HG02885 (cell line): ENCODE results near the gene MAPK10.
A peak's percentile ranks its signal among the peaks of the same experiment; 100 is the strongest.
"Not testable (repeated sequence)": the region's sequence is repeated elsewhere in the genome, so short reads cannot be mapped to it uniquely, and the experiment has no call there.

Experiments
- ATAC-seq: cut with Tn5 transposase; IDR thresholded peaks from one replicate; pipeline ENCODE4 v1.9.1; 2021; ENCODE audit warnings: mild to moderate bottlenecking; ENCODE audit not compliant: unreplicated experiment, poor library complexity

MAPK10 gene

DNA sequence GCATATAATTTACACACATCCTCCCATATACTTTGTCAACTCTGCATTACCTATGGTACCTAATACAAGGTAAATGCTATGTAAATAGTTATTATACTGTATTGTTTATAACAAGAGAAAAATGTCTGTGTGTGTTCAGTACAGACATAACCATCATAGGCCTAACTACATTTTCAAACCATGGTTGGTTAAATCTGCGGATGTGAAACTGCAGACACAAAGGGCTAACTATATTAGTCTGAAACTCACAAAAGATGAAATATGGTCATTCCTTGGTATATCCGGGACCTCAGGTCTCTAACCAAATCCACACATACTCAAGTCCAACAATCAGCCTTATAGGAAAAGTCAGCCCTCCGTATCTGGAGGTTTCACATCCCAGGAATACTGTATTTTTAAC, 13.5 kb downstream of the MAPK10 start:
- ATAC-seq: no peak

GRCh38 chr4:86344127-86344526, 15.7 kb downstream of the MAPK10 start:
- no peak for ATAC-seq

- no peak for ATAC-seq
Measured at GRCh38 chr4:86338989-86339388, 20.9 kb downstream of the MAPK10 start.

DNA sequence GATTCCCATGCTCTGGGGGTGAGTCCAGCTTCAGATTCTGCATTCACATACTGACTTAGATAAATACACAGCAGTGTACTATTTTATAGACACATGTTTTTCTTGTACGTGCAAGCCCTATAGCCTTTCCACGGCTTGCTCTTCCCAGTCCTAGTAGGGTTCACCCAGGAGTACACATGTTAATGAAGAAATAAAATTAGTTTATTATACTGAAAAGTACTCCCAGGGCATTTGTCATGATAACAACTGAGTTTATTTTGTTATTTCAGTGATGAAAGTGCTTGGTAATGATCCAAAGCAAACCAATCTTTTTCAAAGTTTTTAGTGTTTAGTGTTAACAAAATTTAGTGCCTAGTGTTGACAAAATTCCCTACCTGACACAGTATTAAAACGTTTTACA, 21.3 kb downstream of the MAPK10 start:
- ATAC-seq: no peak

- no peak for ATAC-seq
Measured at GRCh38 chr4:86334020-86334750, 25.7 kb downstream of the MAPK10 start.

GRCh38 chr4:86333236-86333635, 26.6 kb downstream of the MAPK10 start:
- ATAC-seq: no peak

DNA sequence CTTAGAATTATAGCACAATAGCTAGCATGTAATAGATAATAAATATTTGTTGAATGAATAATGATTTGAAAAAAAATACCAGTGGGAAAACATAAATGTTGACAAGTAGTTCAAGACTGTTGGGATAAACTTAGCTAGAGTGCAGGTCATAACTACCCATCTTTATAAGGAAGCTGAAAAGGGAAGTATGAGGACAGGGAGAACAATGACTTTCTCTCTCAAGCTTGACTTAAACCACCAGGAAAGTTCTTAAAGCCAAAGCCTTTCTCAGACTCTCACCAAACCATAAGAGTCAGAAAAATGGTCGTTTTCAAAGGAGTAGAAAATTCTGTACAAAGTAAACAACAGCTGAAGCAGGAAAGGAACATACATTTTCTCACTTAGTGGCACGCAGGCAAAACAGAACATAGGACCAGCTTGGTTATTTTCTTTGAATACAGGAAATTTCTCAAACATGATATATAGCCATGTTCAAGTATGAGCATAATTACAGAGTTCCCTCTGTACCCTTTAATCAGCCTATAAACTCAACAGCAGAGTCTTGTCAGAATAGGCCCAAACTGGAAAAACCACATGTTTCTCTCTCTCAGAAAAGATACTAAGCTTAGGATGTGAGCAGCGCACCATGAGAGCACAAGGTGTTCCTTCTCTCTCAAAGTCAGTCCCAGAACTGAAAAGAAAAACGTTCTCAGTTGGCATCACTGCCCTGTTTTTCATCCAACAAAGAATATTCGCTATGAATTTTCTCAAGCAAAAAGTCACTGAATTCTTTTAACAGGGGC, 28.7 kb downstream of the MAPK10 start:
- ATAC-seq: no peak

DNA sequence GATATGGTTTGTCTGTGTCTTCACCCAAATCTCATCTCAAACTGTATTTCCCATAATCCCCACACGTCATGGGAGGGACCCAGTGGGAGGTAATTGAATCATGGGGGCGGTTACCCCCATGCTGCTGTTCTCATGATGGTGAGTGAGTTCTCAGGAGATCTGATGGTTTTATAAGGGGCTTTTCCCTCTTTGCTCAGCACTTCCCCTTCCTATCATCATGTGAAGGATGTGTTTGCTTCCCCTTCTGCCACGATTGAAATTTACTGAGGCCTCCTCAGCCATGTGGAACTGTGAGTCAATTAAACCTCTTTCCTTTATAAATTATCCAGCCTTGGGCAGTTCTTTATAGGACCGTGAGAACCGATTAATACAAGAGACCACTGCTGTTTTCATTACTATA, 29.4 kb downstream of the MAPK10 start:
- not testable (repeated sequence) for ATAC-seq

DNA sequence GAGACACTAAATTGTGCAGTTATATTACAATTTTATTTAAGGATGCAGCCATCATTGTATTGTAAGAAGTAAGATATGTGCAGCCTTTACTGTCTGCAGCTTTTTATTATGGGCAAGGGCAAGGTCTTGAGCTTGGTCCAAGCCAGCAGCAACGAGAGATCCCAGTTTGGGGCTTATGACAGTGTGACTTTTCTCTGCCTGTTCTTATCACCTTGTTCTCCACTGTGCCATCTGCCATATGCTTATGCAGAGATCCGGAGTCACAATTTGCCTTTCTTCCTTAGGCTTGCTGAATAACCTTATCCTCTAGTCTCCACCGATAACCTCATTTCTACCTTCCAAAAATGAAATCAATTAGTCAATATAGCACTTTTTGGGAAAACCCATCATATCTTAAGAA, 30.4 kb downstream of the MAPK10 start:
- no peak for ATAC-seq

- no peak for ATAC-seq
Measured at GRCh38 chr4:86326400-86326799, 33.5 kb downstream of the MAPK10 start.

GRCh38 chr4:86319390-86319789, 40.5 kb downstream of the MAPK10 start:
- ATAC-seq: no peak

DNA sequence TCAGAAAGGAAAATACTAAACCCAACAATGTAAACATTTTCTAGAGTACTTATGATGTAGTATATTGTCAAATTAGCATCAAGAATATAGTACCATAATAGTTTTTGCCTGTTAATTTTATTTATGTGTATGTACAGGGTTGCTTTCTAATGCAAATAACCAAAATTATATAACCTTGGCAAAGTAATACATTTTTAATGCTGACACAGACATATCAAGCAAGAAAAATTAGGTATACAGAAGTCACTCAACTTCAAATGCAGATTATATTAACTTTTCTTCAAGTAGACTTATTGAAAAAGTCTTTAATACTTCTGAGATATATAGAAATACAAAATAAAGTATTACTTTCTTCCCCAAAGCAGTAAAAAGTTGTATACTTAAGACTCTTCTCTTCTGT, 44.3 kb downstream of the MAPK10 start:
- ATAC-seq: no peak

GRCh38 chr4:86313656-86314055, 46.2 kb downstream of the MAPK10 start:
- ATAC-seq: no peak

GRCh38 chr4:86307432-86307831, 52.4 kb downstream of the MAPK10 start:
- ATAC-seq: no peak

- ATAC-seq: no peak
Measured at GRCh38 chr4:86306816-86307215, 53.0 kb downstream of the MAPK10 start.

DNA sequence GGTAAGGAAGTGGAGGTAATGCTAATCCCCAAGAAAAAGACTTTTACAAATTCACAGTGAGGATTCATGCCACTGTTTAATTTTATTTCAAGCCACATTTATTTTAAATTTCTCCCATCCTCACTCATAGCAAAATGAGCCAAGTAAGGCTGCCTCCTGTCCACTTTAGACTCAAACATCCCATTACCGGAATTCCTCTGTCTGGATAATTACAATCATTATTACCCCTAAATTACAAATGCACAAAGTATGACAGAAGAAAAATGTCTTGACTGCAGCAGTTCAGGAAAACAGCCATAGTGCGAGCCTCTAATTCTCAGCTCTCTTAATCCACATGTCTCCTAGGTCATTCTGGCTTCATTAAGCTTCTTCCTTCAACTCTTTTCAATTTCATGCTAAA, 57.0 kb downstream of the MAPK10 start:
- no peak for ATAC-seq

- no peak for ATAC-seq
Measured at GRCh38 chr4:86302251-86302650, 57.6 kb downstream of the MAPK10 start.

DNA sequence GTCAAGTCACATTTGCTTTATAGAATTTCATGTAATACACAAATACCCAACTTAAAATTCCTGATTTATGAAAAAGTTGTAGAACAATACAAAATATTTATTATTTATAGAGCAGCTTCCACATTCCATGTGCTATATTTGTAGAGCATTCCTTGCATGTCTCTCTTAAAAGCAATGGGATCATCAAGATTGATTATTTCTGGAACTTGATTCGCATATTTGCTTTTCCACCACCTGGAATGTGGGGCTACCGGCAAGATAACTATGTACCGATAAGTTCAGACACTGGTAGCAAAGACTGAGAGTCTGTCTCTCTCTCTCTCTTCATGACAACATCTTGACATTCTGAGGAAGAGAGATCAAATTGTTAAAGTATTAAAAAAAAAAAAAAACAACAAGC, 59.3 kb downstream of the MAPK10 start:
- ATAC-seq: no peak

DNA sequence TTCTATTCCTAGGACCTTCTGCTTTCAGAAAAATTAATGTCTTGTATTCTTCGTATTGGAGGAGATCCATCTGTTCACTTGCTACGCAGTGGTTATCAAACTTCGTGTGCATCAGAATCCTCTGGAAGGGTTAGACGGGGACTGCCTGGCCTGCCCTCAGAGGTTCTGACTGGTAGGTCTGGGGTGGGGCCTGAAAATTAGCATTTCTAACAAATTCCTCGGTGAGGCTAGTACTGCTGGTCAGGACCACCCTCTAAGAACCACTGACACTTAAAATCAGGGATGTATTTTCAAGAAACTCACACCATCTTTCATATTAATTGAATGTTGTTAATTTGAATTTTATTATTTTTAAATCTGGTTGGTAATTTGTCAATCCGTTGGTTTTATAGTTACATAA, 63.0 kb downstream of the MAPK10 start:
- ATAC-seq: no peak

DNA sequence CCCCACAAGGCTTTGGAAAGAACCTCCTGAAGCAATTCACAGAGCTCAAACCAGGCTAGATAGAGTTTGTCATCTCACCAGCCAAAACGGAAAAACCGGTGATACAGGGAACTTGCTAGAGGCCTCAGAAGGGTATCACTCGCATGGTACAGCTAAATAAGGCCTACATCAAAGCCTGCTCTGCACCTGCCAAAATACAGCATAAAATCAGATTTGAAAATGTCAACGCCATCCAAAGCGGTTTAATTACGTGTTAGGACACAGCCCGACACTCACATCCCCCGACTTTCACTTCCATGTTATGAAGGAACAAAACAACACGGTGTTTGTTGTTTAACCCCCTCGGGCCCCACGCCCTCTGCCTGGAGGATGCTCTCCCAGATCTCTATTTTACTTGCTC, 65.0 kb downstream of the MAPK10 start:
- ATAC-seq: peak; percentile 52

DNA sequence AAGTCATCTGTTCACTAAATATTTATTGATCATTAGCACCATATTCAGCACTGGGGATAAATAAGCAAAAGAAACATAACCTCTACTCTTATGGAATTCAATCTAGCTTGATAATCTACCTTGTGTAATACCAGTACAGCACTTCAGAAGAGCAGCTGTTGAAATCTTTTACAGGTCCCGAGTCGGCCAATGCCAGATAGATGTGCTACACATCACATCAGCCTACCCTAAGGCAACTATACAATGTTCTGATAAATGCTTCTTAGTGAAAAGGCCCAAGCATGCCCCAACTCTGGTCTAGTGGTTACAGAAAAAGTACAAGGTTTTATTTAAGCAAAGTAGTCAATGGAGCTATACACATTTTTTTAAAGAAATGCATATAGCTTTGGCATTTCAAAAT, 68.7 kb downstream of the MAPK10 start:
- ATAC-seq: no peak

DNA sequence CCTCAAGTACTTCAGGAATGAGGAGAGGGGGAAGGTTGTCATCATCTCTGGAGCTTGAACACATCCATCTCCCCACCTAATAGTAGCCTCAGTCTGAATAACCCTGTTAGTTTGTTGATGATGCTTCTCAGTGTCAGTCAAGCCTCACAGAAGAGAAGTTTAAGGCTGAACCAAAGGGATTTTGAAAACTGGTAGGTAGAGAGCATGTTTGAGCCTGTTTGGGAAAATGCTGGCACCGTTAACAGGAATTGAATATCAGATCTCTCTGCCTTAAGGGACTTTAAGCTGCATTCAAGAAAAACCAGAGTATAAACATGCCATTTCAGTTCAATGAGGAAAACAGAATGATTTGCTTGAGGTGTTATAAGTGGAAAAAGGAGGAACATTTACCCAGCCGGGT, 73.1 kb downstream of the MAPK10 start:
- no peak for ATAC-seq
